Endothelial cell of umbilical vein (primary cell): Measurements from ENCODE around the gene SMAD5. TPM values are rescaled to one million over a fixed set of nuclear protein-coding genes. Genes with fewer than 3 reads are reported as not detected.

ENCODE experiments used
- BruUV-seq: library from RNA; stranded (reverse); fragments of 400-500 nt; replicated peaks from 2 replicates; lab custom pipeline; 2021; lab: Mats Ljungman, UMichigan
- CTCF ChIA-PET: fragments of 300-600, 350-600 bp; sonication (Branson Sonifier 250); formaldehyde crosslinking; loops from one replicate; lab custom pipeline; 2021; ENCODE audit warnings: antibody characterized with exemption, inconsistent platforms; lab: Charles Lee
- POLR2A ChIA-PET: fragments of 300-600, 350-600 bp; sonication (Branson Sonifier 250); formaldehyde crosslinking; loops from one replicate; lab custom pipeline; 2021; ENCODE audit warnings: antibody characterized with exemption, inconsistent platforms; lab: Charles Lee
- DNase-seq: peaks from one replicate; pipeline ENCODE4 v3.0.0-alpha.2; 2011; ENCODE audit warnings: low read depth, low spot score
- FAIRE-seq: peaks from 2 replicates; lab custom pipeline; 2011; peaks lifted over from hg19 to GRCh38; lab: Jason Lieb, UNC
- H2AFZ ChIP-seq: 2 replicates; pipeline ENCODE4 v1.6.0; 2012; ENCODE audit warnings: low read depth, low read length, control low read depth, inconsistent platforms
- H3K27ac ChIP-seq: 2 replicates; pipeline ENCODE4 v1.5.1; 2011; ENCODE audit warnings: low read depth, mild to moderate bottlenecking, control low read depth, low read length, moderate library complexity; ENCODE audit not compliant: insufficient read depth
- H3K27me3 ChIP-seq, 2 experiments: 2 replicates each; pipeline versions ENCODE4 v1.6.0 to v1.6.1; 2011; ENCODE audit warnings: low read length in 2 of 2, mixed read lengths in 1 of 2; ENCODE audit not compliant: control insufficient read depth in 2 of 2, insufficient read depth in 2 of 2
- H3K36me3 ChIP-seq, 2 experiments: 2 replicates in 1 of 2; 3 replicates in 1 of 2; pipeline ENCODE4 v1.5.1; 2011; ENCODE audit warnings: low read length in 2 of 2, mild to moderate bottlenecking in 1 of 2, moderate library complexity in 1 of 2; ENCODE audit not compliant: control insufficient read depth in 2 of 2, insufficient read depth in 2 of 2; ENCODE audit errors: extremely low read depth in 1 of 2
- H3K4me1 ChIP-seq: 3 replicates; pipeline ENCODE4 v1.5.1; 2011; ENCODE audit warnings: mild to moderate bottlenecking, low read length; ENCODE audit not compliant: control insufficient read depth, insufficient read depth; ENCODE audit errors: extremely low read depth
- H3K4me2 ChIP-seq: 2 replicates; pipeline ENCODE4 v1.6.1; 2011; ENCODE audit warnings: low read length, control low read depth, mixed read lengths; ENCODE audit not compliant: insufficient read depth
- H3K4me3 ChIP-seq, 3 experiments: fragments of 200-600 bp in 1 of 3; sonication (generic), shearing (Covaris generic) in 1 of 3; replicated peaks in 1 of 3; 2 replicates each; pipeline ENCODE4 v1.5.1; 2011 to 2016; ENCODE audit warnings: control low read depth in 3 of 3, low read length in 3 of 3, mild to moderate bottlenecking in 2 of 3, inconsistent platforms in 1 of 3, low read depth in 1 of 3, moderate library complexity in 1 of 3; ENCODE audit not compliant: insufficient read depth in 1 of 3
- H3K79me2 ChIP-seq: 2 replicates; pipeline ENCODE4 v1.6.0; 2012; ENCODE audit warnings: low read length, inconsistent platforms; ENCODE audit not compliant: control insufficient read depth, insufficient read depth
- H3K9ac ChIP-seq: replicated peaks from 2 replicates; pipeline ENCODE3; 2011; ENCODE audit warnings: low read length, control low read depth; ENCODE audit not compliant: insufficient read depth; ENCODE audit errors: extremely low read depth
- H3K9me1 ChIP-seq: replicated peaks from 3 replicates; pipeline ENCODE4 v1.6.0; 2011; ENCODE audit warnings: mild to moderate bottlenecking, low read length; ENCODE audit not compliant: control insufficient read depth, insufficient read depth; ENCODE audit errors: extremely low read depth
- H3K9me3 ChIP-seq: replicated peaks from 2 replicates; pipeline ENCODE4 v1.5.1; 2012; ENCODE audit warnings: low read length, inconsistent platforms; ENCODE audit not compliant: control insufficient read depth, insufficient read depth
- H4K20me1 ChIP-seq: replicated peaks from 2 replicates; pipeline ENCODE3; 2011; ENCODE audit warnings: mild to moderate bottlenecking, low read length; ENCODE audit not compliant: control insufficient read depth, insufficient read depth; ENCODE audit errors: extremely low read depth
- CTCF ChIP-seq, 2 donors: IDR thresholded peaks; 1 replicate in 1 of 2; 2 replicates in 1 of 2; pipeline ENCODE4 v1.5.1; 2011; ENCODE audit warnings: low read length in 2 of 2, mild to moderate bottlenecking in 2 of 2, moderate library complexity in 2 of 2, control low read depth in 1 of 2, inconsistent platforms in 1 of 2, low read depth in 1 of 2; ENCODE audit not compliant: insufficient read depth in 1 of 2; ENCODE audit errors: extremely low read depth in 1 of 2
- EZH2 ChIP-seq: IDR thresholded peaks from 2 replicates; pipeline ENCODE4 v1.6.1; 2012; ENCODE audit warnings: borderline replicate concordance, low read depth, mild to moderate bottlenecking, moderate library complexity, low read length, inconsistent platforms; ENCODE audit not compliant: severe bottlenecking
- JUN ChIP-seq: IDR thresholded peaks from 2 replicates; pipeline ENCODE4 v1.6.1; 2011; ENCODE audit warnings: borderline replicate concordance, low read depth; ENCODE audit not compliant: insufficient read length, insufficient read depth
- MAX ChIP-seq: IDR thresholded peaks from 2 replicates; pipeline ENCODE4 v1.6.1; 2011; ENCODE audit not compliant: insufficient read depth, insufficient read length
- POLR2A ChIP-seq: IDR thresholded peaks from 2 replicates; pipeline ENCODE4 v1.6.1; 2012; ENCODE audit warnings: low read depth, mild to moderate bottlenecking, control low read depth, low read length
- POLR2AphosphoS5 ChIP-seq: IDR thresholded peaks from 2 replicates; pipeline ENCODE4 v1.6.1; 2012; ENCODE audit warnings: low read depth, mild to moderate bottlenecking, control low read depth, low read length, moderate library complexity; ENCODE audit not compliant: insufficient read depth
- dilution Hi-C: fragments of 300-500 bp; cut with MboI; formaldehyde crosslinking; loops from one replicate; pipeline ENCODE4 v1.15.0; 2019; ENCODE audit warnings: low sequenced_read_pairs; ENCODE audit not compliant: extremely low pct_ligation_motif_present
- intact Hi-C: fragments of 100-400 bp; cut with micrococcal nuclease; formaldehyde crosslinking; loops from one replicate; pipeline ENCODE4 v1.10.0; 2022
- polyA plus RNA-seq, 4 experiments: library from polyadenylated mRNA; depleted of rRNA in 3 of 4; stranded (reverse) in 3 of 4; unstranded in 1 of 4; fragments of >200 nt; gene quantifications; 2 replicates each; pipeline versions ENCODE4 v1.2.1 to v1.2.3, GENCODE V29; 2011 to 2012; ENCODE audit warnings: missing spikeins in 1 of 4
- total RNA-seq: library from RNA; stranded (reverse); gene quantifications from 2 replicates; pipeline ENCODE4 v1.2.3, GENCODE V29; 2021

SMAD5 gene
- total and polyA plus RNA-seq, 2 donors (not counting 3 experiments of a cell fraction or from before 2014, with no cell fraction given), result 26.0 to 66.0 TPM

GRCh38 chr5:136094189-136094912 lies 38.3 kb upstream of the SMAD5 start:
- TF ChIP-seq MAX, result no peak
- TF ChIP-seq JUN, result no peak
- no peak for TF ChIP-seq POLR2A
- no peak for TF ChIP-seq CTCF (IDR thresholded peaks at IDR 0.05; ENCODE audit: extremely low read depth in 1 of 2, insufficient read depth in 1 of 2, low read depth in 1 of 2, low read length in 2 of 2)
- no peak for TF ChIP-seq POLR2AphosphoS5
- no peak for TF ChIP-seq EZH2
- Histone ChIP-seq H3K9ac (no peak overlapping the region), H3K9me1 (no peaks in the 10 kb centered on the region), H3K27me3 (peaks cover 17 to 32% of the 10 kb centered on the region in 2 experiments), H2AFZ (no peak overlapping the region), H3K4me3 (no peak overlapping the region), H3K4me1 (no peaks in the 10 kb centered on the region), H3K9me3 (no peaks in the 10 kb centered on the region), H3K36me3 (no peaks in the 10 kb centered on the region), H3K4me2 (no peak overlapping the region), H3K79me2 (no peaks in the 10 kb centered on the region), H3K27ac (no peak overlapping the region), H4K20me1 (no peaks in the 10 kb centered on the region)
- POLR2A ChIA-PET, result no interaction called here
- DNase-seq (no peak), FAIRE-seq (no peak)
- intact Hi-C loops (no loop called here), dilution Hi-C loops (no loop called here)
- BruUV-seq, result no TSS peak
- CTCF ChIA-PET, result interaction anchor here (1.6 kb wide), 1 partner anchor 149 kb away, joined by 3 read pairs; no protein-coding TSS in a partner anchor
